Measurements from ENCODE around the gene DSTYK. TPM values are rescaled to one million over a fixed set of nuclear protein-coding genes. Genes with fewer than 3 reads are reported as not detected.

The DSTYK gene
- total RNA-seq, 2 donors from 2014 or later, result 9.8 to 10.7 TPM

DNA sequence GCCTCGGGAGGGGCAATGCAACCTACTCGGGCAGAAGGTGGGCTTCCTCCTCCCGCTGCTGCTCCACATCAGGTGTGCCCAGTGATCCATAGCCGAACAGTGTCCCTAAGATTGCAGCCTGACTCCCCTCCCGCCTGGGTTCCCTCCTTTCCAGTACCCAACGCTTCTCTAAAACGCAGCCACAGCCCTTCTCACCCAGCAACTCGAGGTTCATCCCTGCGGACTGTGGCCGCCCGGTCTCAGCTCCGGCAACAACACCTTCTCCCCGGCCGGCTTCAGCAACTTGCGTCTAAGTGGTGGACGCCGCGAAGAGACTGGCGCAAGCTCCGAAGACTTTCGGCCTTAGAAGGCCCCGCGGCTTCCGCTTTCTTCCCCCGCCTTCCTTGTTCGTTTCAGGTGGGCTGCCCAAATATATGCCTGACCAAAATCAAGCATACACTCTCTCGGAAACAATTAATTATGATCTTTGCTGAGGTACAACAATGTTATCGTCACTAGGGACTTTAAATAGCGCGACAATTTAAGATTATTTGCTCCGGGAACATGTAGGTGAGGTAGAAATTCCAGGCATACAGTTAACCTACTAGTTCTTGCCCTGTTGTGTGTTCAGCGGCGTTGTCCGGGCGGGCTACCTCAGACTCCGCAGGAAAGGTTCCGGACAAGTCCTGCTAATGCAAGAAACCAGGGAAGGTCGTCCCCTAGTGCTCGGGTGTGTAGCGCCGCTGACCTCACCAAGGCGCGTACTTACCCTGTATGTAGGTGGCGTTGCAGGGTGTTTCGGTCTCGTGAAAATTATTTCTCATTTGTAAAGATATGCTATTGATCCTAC is 89.6 kb downstream of the DSTYK start, which contains the start of gene RBBP5:
Gene RBBP5 (minus strand): TSS at position 319 of the 829 bp plus-strand sequence. CDS start 105 bp downstream, at position 214.
- ATAC-seq (replicated peaks in 1 of 2) (peak; percentile 98 to 99), DNase-seq (peak; percentile 94 to 96)
- H3K27me3 Mint-ChIP-seq (ENCODE audit: low read depth), result no peaks in the 10 kb centered on the region
- H3K4me1 Mint-ChIP-seq (ENCODE audit: low read depth), result peaks cover 35% of the 10 kb centered on the region
- no peaks in the 10 kb centered on the region for H3K9me3 Mint-ChIP-seq
- peaks cover 1 to 10% of the 10 kb centered on the region in 2 donors for H3K36me3 Mint-ChIP-seq (ENCODE audit: insufficient read depth in 2 of 2)
- H3K4me3 Mint-ChIP-seq, result peak within 1 kb of the TSS; percentile 94
- peak within 1 kb of the TSS; percentile 100 for H3K27ac Mint-ChIP-seq

- DNase-seq, result no peak
Measured at GRCh38 chr1:205118752-205119151, 92.8 kb downstream of the DSTYK start.

DNA sequence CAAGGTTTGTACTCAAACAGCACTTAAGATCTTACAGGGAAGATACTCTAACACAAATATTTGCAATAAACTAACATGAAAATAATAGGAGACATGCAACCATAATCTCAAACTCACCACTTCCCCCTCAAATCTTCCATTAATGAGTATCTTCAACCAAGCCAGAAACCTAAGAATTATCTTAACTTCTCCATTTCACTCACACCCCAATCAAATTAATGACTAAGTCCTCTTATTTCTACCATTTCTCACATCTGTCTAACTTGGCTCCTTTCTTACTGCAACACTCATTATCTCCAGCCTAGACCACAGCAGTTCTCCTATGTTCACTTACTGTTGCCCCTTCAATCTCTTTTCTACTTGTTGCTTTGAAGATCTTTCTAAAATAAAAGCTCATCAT is 100.1 kb downstream of the DSTYK start:
- H3K27ac Mint-ChIP-seq, result peak overlapping the region; percentile 0
- H3K36me3 Mint-ChIP-seq (ENCODE audit: insufficient read depth in 2 of 2), result peaks cover 3 to 8% of the 10 kb centered on the region in 2 donors

More at GRCh38 chr1:205118752-205119151, 92.8 kb downstream of the DSTYK start:
- Mint-ChIP-seq H3K4me1 (ENCODE audit: low read depth) (peaks cover 35% of the 10 kb centered on the region), H3K4me3 (peak overlapping the region in 1 of 2 donors; percentile 35), H3K9me3 (no peaks in the 10 kb centered on the region), H3K27me3 (ENCODE audit: low read depth) (no peaks in the 10 kb centered on the region), H3K36me3 (ENCODE audit: insufficient read depth in 2 of 2) (peaks cover 1 to 14% of the 10 kb centered on the region in 2 donors), H3K27ac (peak overlapping the region; percentile 74)
- ATAC-seq (replicated peaks in 1 of 2), result no peak

DNA sequence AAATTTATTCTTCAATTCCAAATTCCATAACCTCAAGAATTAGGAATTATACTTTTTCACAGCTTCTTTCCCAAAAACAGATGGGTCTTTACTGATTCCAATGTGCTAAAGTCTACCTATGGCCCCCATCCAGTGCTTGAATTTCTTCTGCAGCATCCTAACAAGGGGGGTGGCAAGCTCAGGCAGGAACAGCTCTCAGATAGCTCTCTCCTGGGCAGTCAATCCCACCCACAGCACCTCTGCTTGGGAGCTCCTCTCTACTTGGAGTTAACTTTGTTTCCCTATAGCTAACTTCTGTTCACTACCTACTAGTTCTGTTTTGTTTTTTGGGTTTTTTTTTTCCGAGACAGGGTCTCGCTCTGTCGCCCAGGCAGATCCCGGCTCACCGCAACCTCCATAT is 101.8 kb downstream of the DSTYK start:
- Mint-ChIP-seq H3K27me3 (ENCODE audit: low read depth) (no peaks in the 10 kb centered on the region), H3K27ac (no peak overlapping the region), H3K4me3 (no peak overlapping the region), H3K9me3 (no peaks in the 10 kb centered on the region), H3K4me1 (ENCODE audit: low read depth) (no peaks in the 10 kb centered on the region), H3K36me3 (ENCODE audit: insufficient read depth in 2 of 2) (peaks cover 7 to 17% of the 10 kb centered on the region in 2 donors)
- ATAC-seq (replicated peaks in 1 of 2) (no peak), DNase-seq (no peak)

More for the DNA sequence above, 100.1 kb downstream of the DSTYK start:
- no peak for DNase-seq
- no peaks in the 10 kb centered on the region for H3K4me1 Mint-ChIP-seq (ENCODE audit: low read depth)
- ATAC-seq (replicated peaks in 1 of 2), result peak in 1 of 2 donors; percentile 28
- no peaks in the 10 kb centered on the region for H3K27me3 Mint-ChIP-seq (ENCODE audit: low read depth)
- H3K9me3 Mint-ChIP-seq, result no peaks in the 10 kb centered on the region
- no peak overlapping the region for H3K4me3 Mint-ChIP-seq

GRCh38 chr1:205109269-205109668 is 102.2 kb downstream of the DSTYK start:
- ATAC-seq (replicated peaks in 1 of 2), result no peak
- no peak for DNase-seq
- peaks cover 7 to 20% of the 10 kb centered on the region in 2 donors for H3K36me3 Mint-ChIP-seq (ENCODE audit: insufficient read depth in 2 of 2)
- H3K4me1 Mint-ChIP-seq (ENCODE audit: low read depth), result no peaks in the 10 kb centered on the region
- no peaks in the 10 kb centered on the region for H3K27me3 Mint-ChIP-seq (ENCODE audit: low read depth)
- H3K9me3 Mint-ChIP-seq, result no peaks in the 10 kb centered on the region
- peak overlapping the region; percentile 69 for H3K27ac Mint-ChIP-seq
- no peak overlapping the region for H3K4me3 Mint-ChIP-seq

GRCh38 chr1:205108464-205108863 is 103.0 kb downstream of the DSTYK start:
- H3K27ac Mint-ChIP-seq, result peak overlapping the region; percentile 86
- no peak for DNase-seq
- no peaks in the 10 kb centered on the region for H3K4me1 Mint-ChIP-seq (ENCODE audit: low read depth)
- no peak overlapping the region for H3K4me3 Mint-ChIP-seq
- H3K27me3 Mint-ChIP-seq (ENCODE audit: low read depth), result no peaks in the 10 kb centered on the region
- peaks cover 7 to 28% of the 10 kb centered on the region in 2 donors for H3K36me3 Mint-ChIP-seq (ENCODE audit: insufficient read depth in 2 of 2)
- no peak for ATAC-seq (replicated peaks in 1 of 2)
- H3K9me3 Mint-ChIP-seq, result no peaks in the 10 kb centered on the region

DNA sequence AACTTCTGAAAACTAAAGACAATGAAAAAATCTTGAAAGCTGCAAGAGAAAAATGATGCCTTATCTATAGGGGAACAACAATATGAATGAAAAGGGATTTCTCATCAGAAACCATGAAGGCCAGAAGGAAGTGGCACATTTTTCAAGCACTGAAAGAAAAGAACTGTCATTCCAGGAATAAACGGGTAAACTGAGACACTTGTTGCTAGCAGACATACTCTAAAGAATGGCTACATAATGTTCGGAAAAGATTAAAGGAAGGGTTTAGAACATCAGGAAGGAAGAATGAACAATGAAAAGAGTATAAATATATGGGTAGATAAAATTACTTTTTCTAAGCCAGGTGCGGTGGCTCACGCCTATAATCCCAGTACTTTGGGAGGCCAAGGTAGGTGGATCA is 104.2 kb downstream of the DSTYK start:
- Mint-ChIP-seq H3K36me3 (ENCODE audit: insufficient read depth in 2 of 2) (peaks cover 9 to 36% of the 10 kb centered on the region in 2 donors), H3K27me3 (ENCODE audit: low read depth) (no peaks in the 10 kb centered on the region), H3K27ac (peak overlapping the region; percentile 97), H3K4me1 (ENCODE audit: low read depth) (no peaks in the 10 kb centered on the region), H3K4me3 (no peak overlapping the region), H3K9me3 (no peaks in the 10 kb centered on the region)
- no peak for DNase-seq
- ATAC-seq (replicated peaks in 1 of 2), result no peak

DNA sequence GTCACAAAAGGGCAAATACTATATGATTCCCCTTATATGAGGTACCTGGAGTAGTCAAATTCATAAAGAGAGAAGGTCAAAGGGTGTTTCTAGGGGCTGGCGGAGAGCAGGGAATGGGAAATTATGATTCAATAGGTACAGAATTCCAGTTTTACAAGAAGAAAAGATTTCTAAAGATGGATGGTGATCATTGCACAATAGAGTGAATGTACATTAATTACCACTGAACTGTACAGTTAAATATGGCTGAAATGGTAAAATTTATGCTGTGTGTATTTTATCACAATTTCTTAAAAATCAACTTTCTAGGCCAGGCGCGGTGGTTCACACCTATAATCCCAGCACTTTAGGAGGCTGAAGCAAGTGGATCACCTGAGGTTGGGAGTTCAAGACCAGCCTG is 109.1 kb downstream of the DSTYK start:
- H3K4me1 Mint-ChIP-seq (ENCODE audit: low read depth), result no peaks in the 10 kb centered on the region
- no peaks in the 10 kb centered on the region for H3K9me3 Mint-ChIP-seq
- H3K4me3 Mint-ChIP-seq, result no peak overlapping the region
- no peak for DNase-seq
- H3K36me3 Mint-ChIP-seq (ENCODE audit: insufficient read depth in 2 of 2), result peaks cover 10 to 45% of the 10 kb centered on the region in 2 donors
- ATAC-seq (replicated peaks in 1 of 2), result no peak
- no peaks in the 10 kb centered on the region for H3K27me3 Mint-ChIP-seq (ENCODE audit: low read depth)
- no peak overlapping the region for H3K27ac Mint-ChIP-seq

GRCh38 chr1:205098242-205098641 is 113.3 kb downstream of the DSTYK start:
- H3K36me3 Mint-ChIP-seq (ENCODE audit: insufficient read depth in 2 of 2), result peaks cover 11 to 30% of the 10 kb centered on the region in 2 donors
- no peaks in the 10 kb centered on the region for H3K27me3 Mint-ChIP-seq (ENCODE audit: low read depth)
- ATAC-seq (replicated peaks in 1 of 2), result no peak

GRCh38 chr1:205095422-205095821 is 116.1 kb downstream of the DSTYK start:
- ATAC-seq (replicated peaks in 1 of 2) (no peak), DNase-seq (no peak)
- Mint-ChIP-seq H3K9me3 (no peaks in the 10 kb centered on the region), H3K4me3 (no peak overlapping the region), H3K27ac (no peak overlapping the region), H3K4me1 (ENCODE audit: low read depth) (no peaks in the 10 kb centered on the region), H3K27me3 (ENCODE audit: low read depth) (no peaks in the 10 kb centered on the region), H3K36me3 (ENCODE audit: insufficient read depth in 2 of 2) (peaks cover 7 to 31% of the 10 kb centered on the region in 2 donors)

More at GRCh38 chr1:205098242-205098641, 113.3 kb downstream of the DSTYK start:
- Mint-ChIP-seq H3K4me3 (no peak overlapping the region), H3K27ac (no peak overlapping the region), H3K4me1 (ENCODE audit: low read depth) (no peaks in the 10 kb centered on the region), H3K9me3 (no peaks in the 10 kb centered on the region)
- DNase-seq, result no peak

Other genes with a start within 250 kb of the DSTYK start
- not detected for gene CNTN2, start 168.5 kb downstream of the DSTYK start, total RNA-seq
- 1 to 10 TPM; 5.2 to 6.1 TPM for gene TMEM81, start 127.2 kb downstream of the DSTYK start, total RNA-seq
- gene RBBP5, start 89.7 kb downstream of the DSTYK start, total RNA-seq, result 10 to 100 TPM; 19.9 to 28.4 TPM
- 1 to 10 TPM; 4.5 to 5.8 TPM for gene TMCC2, start 16.2 kb upstream of the DSTYK start, total RNA-seq
- gene NUAK2, start 110.0 kb upstream of the DSTYK start, total RNA-seq, result 1 to 10 TPM; 5.4 to 5.7 TPM
- not detected for gene KLHDC8A, start 145.2 kb upstream of the DSTYK start, total RNA-seq
- gene LEMD1, start 210.4 kb upstream of the DSTYK start, total RNA-seq, result 1 to 10 TPM in 1 of 2 donors, not detected in 1; 3.1 TPM
- gene BLACAT1, start 244.3 kb upstream of the DSTYK start, total RNA-seq, result under 1 TPM; 0.34 to 0.97 TPM